GM12891 (cell line): ENCODE measurements around the gene IL1RN.
A peak's percentile ranks its signal among the peaks of the same experiment; 100 is the strongest.
"Not testable (repeated sequence)": the region's sequence is repeated elsewhere in the genome, so short reads cannot be mapped to it uniquely, and the experiment has no call there.

Experiments
- DNase-seq: peaks from one replicate; pipeline ENCODE4 v3.0.0; 2011; ENCODE audit warnings: low spot score; ENCODE audit not compliant: insufficient read length
- FAIRE-seq: peaks from 2 replicates; lab custom pipeline; 2011; peaks lifted over from hg19 to GRCh38; lab: Jason Lieb, UNC
- PAX5 ChIP-seq: IDR thresholded peaks from 2 replicates; pipeline ENCODE4 v1.6.1; 2011; ENCODE audit warnings: low read length, moderate library complexity, mild to moderate bottlenecking; ENCODE audit not compliant: insufficient read depth, severe bottlenecking
- POLR2A ChIP-seq: IDR thresholded peaks from 2 replicates; pipeline ENCODE4 v1.6.1; 2011; ENCODE audit warnings: low read depth, low read length, control low read depth
- POLR2AphosphoS5 ChIP-seq: IDR thresholded peaks from 2 replicates; pipeline ENCODE4 v1.6.1; 2011; ENCODE audit warnings: low read depth, low read length, control low read depth
- POU2F2 ChIP-seq: IDR thresholded peaks from 2 replicates; pipeline ENCODE4 v1.6.1; 2011; ENCODE audit warnings: low read depth, mild to moderate bottlenecking, control low read depth, low read length, moderate library complexity
- SPI1 ChIP-seq: IDR thresholded peaks from 2 replicates; pipeline ENCODE4 v1.6.1; 2011; ENCODE audit warnings: low read depth, low read length, control low read depth
- TAF1 ChIP-seq: IDR thresholded peaks from 2 replicates; pipeline ENCODE4 v1.6.1; 2011; ENCODE audit warnings: low read depth, low read length, control low read depth

The IL1RN gene

DNA sequence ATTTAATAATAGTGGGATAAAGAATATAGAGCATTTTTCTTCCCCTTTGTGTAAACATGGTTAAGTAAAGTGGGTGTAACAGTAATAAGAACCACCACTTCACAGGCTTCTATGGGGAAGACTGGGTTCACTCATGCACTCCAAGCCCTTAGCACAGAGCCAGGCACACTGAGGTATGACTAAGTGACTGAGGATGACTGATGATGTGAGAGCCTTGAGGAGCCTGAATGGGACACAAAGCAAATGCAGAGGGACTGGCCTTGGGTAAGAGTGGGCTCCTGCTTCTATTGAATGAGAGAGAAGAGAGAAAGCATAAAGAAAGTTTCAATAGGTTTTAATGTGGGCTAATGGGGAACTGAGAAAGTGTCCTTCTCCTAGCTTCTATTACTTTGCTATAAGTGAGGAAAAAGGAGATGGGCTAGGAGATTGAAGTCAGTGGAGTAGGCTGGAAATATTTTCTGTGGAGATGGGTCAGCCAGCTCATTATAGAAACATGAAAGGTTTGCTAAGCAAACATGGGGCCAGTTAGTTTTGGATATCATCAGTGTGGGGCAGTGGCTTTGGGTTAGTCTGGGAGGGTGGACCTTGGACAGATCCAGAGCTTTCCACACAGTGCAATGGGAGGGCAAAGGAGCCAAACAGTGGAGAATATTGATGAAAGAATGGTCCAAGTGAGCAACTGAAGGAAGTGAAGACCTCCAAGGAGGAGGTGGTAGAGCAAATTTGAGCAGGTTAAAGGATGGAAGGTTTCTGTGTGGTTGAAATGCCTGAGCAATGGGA is 39.0 kb upstream of the IL1RN start:
- no peak for DNase-seq
- no peak for FAIRE-seq

DNA sequence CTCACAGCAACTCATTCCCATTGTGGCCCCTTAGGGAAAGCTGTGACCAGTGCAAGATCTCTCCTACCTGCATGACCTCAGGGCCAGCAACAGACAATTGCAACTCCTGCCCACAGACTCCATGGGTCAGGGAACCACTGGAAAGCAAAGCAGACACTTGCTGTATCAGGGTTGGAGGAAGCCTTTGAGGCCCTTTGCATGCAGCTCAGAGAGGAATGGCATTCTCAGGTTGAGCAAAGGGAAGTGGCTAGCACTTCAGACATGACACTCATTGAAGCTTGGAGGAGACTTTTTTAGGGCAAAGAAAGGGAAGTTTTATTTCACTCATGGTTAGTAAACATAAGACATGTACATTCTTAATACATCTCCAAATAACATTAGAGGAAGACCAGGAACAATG is 37.5 kb upstream of the IL1RN start:
- DNase-seq (no peak), FAIRE-seq (no peak)
- 0 out of 2 replicates have a peak, but pooled peaks have one; percentile 26 for TF ChIP-seq POLR2AphosphoS5
- TF ChIP-seq PAX5 = no peak
- TF ChIP-seq SPI1 = 0 out of 2 replicates have a peak, but pooled peaks have one; percentile 3

More for the DNA sequence above, 39.0 kb upstream of the IL1RN start:
- no peak for TF ChIP-seq PAX5
- TF ChIP-seq TAF1 = no peak
- TF ChIP-seq SPI1 = peak; percentile 52; the same call in 1 of the 2 replicates
- no peak for TF ChIP-seq POU2F2

DNA sequence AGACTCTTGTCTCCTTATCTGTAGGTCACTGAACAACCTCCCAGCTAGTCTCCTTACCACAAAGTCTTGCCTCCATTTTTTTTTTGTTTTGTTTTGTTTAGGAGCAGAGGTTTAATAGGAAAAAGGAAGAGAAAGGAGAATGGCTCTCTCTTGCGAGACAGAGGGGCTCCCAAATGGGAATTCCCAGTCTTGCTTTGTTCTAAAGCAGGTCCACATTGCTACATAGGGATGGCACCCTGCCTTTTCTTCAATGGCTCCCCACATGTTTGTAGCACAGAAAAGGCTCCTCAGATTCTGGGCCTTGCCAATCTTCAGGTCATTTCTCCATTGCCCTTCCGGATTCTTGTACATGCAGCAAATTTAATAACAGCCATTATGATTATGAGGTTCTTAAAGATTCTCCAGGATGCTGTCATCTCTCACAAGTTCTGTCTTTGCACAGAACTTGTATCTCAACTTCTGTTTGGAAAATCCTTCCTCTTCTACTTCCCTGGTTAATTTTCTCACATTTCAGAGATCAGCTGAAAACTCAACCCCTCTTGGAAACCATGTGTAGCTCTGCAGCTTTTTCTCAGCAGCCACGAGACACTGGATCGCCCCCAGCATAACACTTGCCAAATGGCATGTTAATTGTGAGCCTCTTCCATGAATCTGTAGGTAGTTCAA is 36.0 kb upstream of the IL1RN start:
- DNase-seq = no peak
- TF ChIP-seq POU2F2 (no peak), TAF1 (no peak), POLR2AphosphoS5 (no peak), POLR2A (no peak), SPI1 (no peak), PAX5 (no peak)
- no peak for FAIRE-seq

DNA sequence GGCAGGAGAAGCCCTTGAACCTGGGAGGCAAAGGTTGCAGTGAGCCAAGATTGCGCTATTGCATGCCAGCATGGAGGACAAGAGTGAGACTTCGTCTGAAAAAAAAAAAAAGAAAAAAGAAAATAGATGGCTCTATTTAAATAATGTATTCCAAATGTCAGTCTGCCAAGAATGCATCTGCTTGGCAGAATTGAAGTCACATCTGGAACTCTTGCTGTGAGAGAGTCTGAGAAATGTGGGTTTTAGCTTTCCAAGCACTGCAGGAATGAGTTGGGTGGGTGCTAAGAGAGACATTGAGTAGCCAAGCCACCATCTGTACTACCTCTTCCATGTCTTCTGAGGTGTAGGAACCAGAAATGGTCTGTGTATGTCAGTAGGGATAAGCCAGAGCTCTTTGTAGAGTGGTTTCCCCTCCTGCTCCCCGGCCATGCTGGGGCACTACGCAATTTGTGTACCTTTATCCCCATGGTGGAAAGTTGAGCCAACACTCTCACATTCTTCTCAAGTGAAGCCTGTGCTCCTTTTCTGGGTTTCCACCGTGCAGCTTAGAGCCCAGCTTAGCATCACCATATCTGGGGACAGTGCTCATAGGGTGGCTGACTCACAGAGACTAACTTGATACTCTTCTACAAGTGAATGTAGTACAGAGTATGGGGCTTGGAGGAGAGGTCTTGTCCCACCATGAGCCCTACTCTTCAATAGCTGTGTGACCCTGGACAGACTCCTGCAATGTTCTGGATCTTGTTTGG is 34.4 kb upstream of the IL1RN start:
- DNase-seq (no peak), FAIRE-seq (no peak)
- no peak for TF ChIP-seq PAX5
- TF ChIP-seq POLR2AphosphoS5 = no peak
- no peak for TF ChIP-seq POLR2A
- TF ChIP-seq SPI1 = no peak
- no peak for TF ChIP-seq TAF1
- no peak for TF ChIP-seq POU2F2

DNA sequence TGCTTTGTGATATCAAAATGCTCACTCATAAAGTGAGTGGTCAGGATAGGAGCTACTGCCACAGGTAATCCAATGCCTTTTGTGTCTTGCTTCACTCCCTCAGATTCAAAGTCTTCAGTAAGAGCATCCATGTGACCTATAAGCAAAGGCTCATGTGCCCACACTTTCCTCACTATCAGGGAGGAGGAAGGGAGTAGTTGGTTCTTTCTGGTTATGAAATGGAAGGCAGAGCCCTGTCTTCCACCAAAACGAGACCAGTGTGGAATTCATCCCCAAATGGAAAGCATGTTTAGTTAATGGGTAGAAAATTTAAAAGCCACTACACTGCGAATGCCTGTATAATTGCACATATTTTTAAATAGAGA is 33.8 kb upstream of the IL1RN start:
- FAIRE-seq (no peak), DNase-seq (no peak)
- no peak for TF ChIP-seq PAX5
- TF ChIP-seq TAF1 = no peak
- no peak for TF ChIP-seq SPI1
- TF ChIP-seq POU2F2 = no peak
- no peak for TF ChIP-seq POLR2A
- TF ChIP-seq POLR2AphosphoS5 = no peak

DNA sequence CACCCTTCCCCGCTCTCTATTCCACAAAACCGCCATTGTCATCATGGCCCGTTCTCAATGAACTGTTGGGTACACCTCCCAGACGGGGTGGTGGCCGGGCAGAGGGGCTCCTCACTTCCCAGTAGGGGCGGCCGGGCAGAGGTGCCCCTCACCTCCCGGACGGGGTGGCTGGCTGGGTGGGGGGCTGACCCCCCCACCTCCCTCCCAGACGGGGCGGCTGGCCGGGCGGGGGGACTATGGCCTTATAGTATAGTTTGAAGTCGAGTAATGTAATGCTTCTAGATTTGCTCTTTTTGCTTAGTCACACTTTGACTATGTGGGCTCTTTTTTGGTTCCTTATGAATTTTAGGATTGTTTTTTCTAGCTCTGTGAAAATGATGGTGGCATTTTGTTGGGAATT is 31.1 kb upstream of the IL1RN start:
- not testable (repeated sequence) for FAIRE-seq, DNase-seq

DNA sequence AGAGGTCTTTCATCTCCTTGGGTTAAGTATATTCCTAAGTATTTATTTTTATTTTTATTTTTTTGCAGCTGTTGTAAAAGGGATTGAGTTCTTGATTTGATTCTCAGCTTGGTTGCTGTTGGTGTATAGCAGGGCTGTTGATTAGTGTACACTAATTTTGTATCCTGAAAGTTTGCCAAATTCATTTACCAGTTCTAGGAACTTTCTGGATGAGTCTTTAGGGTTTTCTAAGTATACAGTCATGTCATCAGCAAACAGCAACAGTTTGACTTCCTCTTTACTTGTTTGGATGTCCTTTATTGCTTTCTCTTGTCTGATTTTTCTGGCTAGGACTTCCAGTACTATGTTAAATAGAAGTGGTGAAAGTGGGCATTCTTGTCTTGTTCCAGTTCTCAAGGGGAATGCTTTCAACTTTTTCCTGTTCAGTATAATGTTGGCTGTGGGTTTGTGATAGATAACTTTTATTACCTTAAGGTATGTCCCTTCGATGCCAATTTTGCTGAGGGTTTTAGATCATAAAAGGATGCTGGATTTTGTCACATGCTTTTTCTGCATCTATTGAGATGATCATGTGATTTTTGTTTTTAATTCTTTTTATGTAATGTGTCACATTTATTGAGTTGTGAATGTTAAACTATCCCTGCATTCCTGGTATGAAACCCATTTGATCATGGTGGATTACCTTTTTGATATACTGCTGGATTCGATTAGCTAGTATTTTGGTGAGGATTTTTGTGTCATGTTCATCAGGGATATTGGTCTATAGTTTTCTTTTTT is 30.4 kb upstream of the IL1RN start:
- FAIRE-seq, DNase-seq: not testable (repeated sequence)

DNA sequence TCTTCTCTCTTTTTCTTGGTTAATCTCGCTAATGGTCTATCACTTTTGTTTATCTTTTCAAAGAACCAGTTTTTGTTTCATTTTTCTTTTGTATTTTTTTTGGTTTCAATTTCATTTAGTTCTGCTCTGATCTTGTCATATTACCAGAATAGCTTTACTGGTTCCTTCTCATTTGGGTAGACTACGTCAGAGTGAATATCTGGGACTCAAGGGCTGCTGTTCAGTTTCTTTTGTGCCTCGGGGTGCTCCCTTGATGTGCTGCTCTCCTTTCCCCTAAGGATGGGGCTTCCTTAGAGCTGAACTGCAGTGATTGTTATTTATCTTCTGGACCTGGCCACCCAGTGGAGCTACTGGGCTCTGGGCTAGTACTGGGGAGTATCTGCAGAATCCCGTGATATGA is 29.4 kb upstream of the IL1RN start:
- FAIRE-seq = no peak
- TF ChIP-seq POLR2A (no peak), SPI1 (no peak), POU2F2 (no peak), POLR2AphosphoS5 (no peak), PAX5 (no peak), TAF1 (no peak)
- no peak for DNase-seq

DNA sequence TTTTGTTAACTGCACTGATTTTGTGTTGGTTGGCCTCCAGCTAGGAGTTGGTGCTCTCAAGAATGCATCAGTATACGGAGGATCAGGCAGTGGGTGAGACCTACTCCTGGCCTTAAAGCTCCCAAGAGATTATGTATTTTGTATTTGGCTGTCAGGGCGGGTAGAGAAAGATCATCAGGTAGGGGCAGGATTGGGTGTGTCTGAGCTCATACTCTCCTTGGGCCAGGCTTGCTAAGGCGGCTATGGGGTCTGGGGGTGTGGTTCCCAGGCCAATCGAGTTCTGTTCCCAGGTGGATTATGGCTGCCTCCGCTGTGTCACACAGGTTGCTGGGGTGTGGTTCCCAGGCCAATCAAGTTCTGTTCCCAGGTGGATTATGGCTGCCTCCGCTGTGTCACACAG is 28.9 kb upstream of the IL1RN start:
- TF ChIP-seq POU2F2 (no peak), SPI1 (no peak)
- FAIRE-seq (no peak), DNase-seq (no peak)

DNA sequence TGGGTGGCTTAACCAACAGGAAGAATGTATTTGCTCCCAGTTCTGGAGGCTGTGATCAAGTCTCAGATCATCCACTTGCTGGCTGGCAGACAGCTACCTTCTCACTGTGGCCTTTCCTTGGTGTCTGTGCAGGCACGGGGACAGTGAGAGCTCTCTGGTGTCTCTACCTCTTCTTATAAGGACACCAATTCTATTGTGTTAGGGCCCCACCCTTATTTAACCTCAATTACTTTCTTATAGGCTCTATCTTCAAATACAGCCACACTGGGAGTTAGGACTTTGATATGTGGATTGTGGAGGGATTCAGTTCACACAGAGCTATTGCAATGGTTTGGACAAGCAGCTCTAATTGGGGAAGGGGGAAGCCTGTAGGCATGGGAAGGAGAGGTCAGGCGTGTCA is 25.3 kb upstream of the IL1RN start:
- no peak for FAIRE-seq
- DNase-seq = no peak

More for the DNA sequence above, 25.3 kb upstream of the IL1RN start:
- TF ChIP-seq POLR2AphosphoS5 (no peak), SPI1 (no peak), POU2F2 (no peak), POLR2A (no peak), TAF1 (no peak), PAX5 (no peak)
